ENCODE results near the gene BAAT.

BAAT gene

GRCh38 chr9:101376111-101376848 is 8.5 kb downstream of the BAAT start:
- H3K27ac ChIP-seq (ENCODE audit: extremely low read depth, low read depth, low read length): no peak overlapping the region
- no peak overlapping the region for H3K4me3 ChIP-seq (ENCODE audit: low read depth, low read length)
- ChIA-PET CTCF (interaction anchor here (3.8 kb wide), 1 partner anchor 12 kb away, joined by 23 read pairs; no protein-coding TSS in a partner anchor), POLR2A (no interaction called here)
- peak; percentile 63 for TF ChIP-seq ZFHX2 (tag by site-specific recombination; conservative IDR thresholded peaks at IDR 0.05)
- peak; percentile 63 for TF ChIP-seq EGR2 (tag by site-specific recombination; IDR thresholded peaks at IDR 0.05; ENCODE audit: low read depth)
- no peak for TF ChIP-seq ZNF248 (tag by site-specific recombination; IDR thresholded peaks at IDR 0.05)
- no peaks in the 10 kb centered on the region for H3K36me3 ChIP-seq (ENCODE audit: control insufficient read depth in 2 of 2, insufficient read depth in 1 of 2, low read length in 2 of 2)
- no peaks in the 10 kb centered on the region for H3K9me3 ChIP-seq (ENCODE audit: control insufficient read depth, insufficient read depth, low read depth, low read length)
- no peaks in the 10 kb centered on the region for H3K4me1 ChIP-seq (ENCODE audit: control insufficient read depth, insufficient read depth, low read length)

- CTCF ChIA-PET: no interaction called here
- no peak overlapping the region for H3K27ac ChIP-seq (ENCODE audit: extremely low read depth, low read depth, low read length)
- TF ChIP-seq ZNF366 (tag by site-specific recombination; conservative IDR thresholded peaks at IDR 0.05): no peak
- TF ChIP-seq MEIS1 (CRISPR knock-in tag; IDR thresholded peaks at IDR 0.05; ENCODE audit: borderline replicate concordance): no peak
- H3K36me3 ChIP-seq (ENCODE audit: control insufficient read depth in 2 of 2, insufficient read depth in 1 of 2, low read length in 2 of 2): no peaks in the 10 kb centered on the region
- no peak overlapping the region for H3K4me3 ChIP-seq (ENCODE audit: low read depth, low read length)
- no peaks in the 10 kb centered on the region for H3K9me3 ChIP-seq (ENCODE audit: control insufficient read depth, insufficient read depth, low read depth, low read length)
- POLR2A ChIA-PET: no interaction called here
- no peaks in the 10 kb centered on the region for H3K4me1 ChIP-seq (ENCODE audit: control insufficient read depth, insufficient read depth, low read length)
Measured at GRCh38 chr9:101375546-101375945, 9.3 kb downstream of the BAAT start.

- CTCF ChIA-PET: interaction anchor here (0.7 to 7.2 kb wide), 3 partner anchors 16 to 317 kb away, joined by 3 to 38 read pairs (median 5); no protein-coding TSS in a partner anchor
- Histone ChIP-seq H3K4me3 (ENCODE audit: low read depth, low read length) (no peak overlapping the region), H3K4me1 (ENCODE audit: control insufficient read depth, insufficient read depth, low read length) (no peaks in the 10 kb centered on the region), H3K36me3 (ENCODE audit: control insufficient read depth in 2 of 2, insufficient read depth in 1 of 2, low read length in 2 of 2) (no peaks in the 10 kb centered on the region), H3K9me3 (ENCODE audit: control insufficient read depth, insufficient read depth, low read depth, low read length) (no peaks in the 10 kb centered on the region), H3K27ac (ENCODE audit: extremely low read depth, low read depth, low read length) (no peak overlapping the region)
- POLR2A ChIA-PET: no interaction called here
- TF ChIP-seq PRDM1 (tag by site-specific recombination; IDR thresholded peaks at IDR 0.05): no peak
- no peak for TF ChIP-seq ZBTB10 (tag by site-specific recombination; IDR thresholded peaks at IDR 0.05)
Measured at GRCh38 chr9:101372327-101373118, 12.3 kb downstream of the BAAT start.

- POLR2A ChIA-PET: no interaction called here
- Histone ChIP-seq H3K4me1 (ENCODE audit: control insufficient read depth, insufficient read depth, low read length) (no peaks in the 10 kb centered on the region), H3K36me3 (ENCODE audit: control insufficient read depth in 2 of 2, insufficient read depth in 1 of 2, low read length in 2 of 2) (no peaks in the 10 kb centered on the region), H3K27ac (ENCODE audit: extremely low read depth, low read depth, low read length) (no peak overlapping the region), H3K9me3 (ENCODE audit: control insufficient read depth, insufficient read depth, low read depth, low read length) (no peaks in the 10 kb centered on the region), H3K4me3 (ENCODE audit: low read depth, low read length) (no peak overlapping the region)
- TF ChIP-seq ZNF561 (tag by site-specific recombination; IDR thresholded peaks at IDR 0.05; ENCODE audit: borderline replicate concordance) (no peak), ZNF146 (tag by site-specific recombination; IDR thresholded peaks at IDR 0.05) (peak; percentile 39)
- CTCF ChIA-PET: interaction anchor here (7.2 kb wide), 1 partner anchor 16 kb away, joined by 38 read pairs; no protein-coding TSS in a partner anchor
Measured at GRCh38 chr9:101371813-101372212, 13.0 kb downstream of the BAAT start.

Data from HEK293 (cell line).